Adrenal gland (tissue), 12 donors: Measurements from ENCODE around the gene NHS. TPM values are rescaled to one million over a fixed set of nuclear protein-coding genes. Genes with fewer than 3 reads are reported as not detected.
A peak's percentile ranks its signal among the peaks of the same experiment; 100 is the strongest.

Experiments
- DNase-seq, 7 donors: peaks; one replicate each; pipeline ENCODE4 v3.0.0-alpha.2; 2019 to 2020
- H3K27ac ChIP-seq, 5 donors: fragments of 200-600 bp; sonication (generic) in 4 of 5; 1 replicate in 3 of 5; 2 replicates in 2 of 5; pipeline versions ENCODE4 v1.5.1 to v1.8.0; 2016 to 2020; ENCODE audit warnings: mild to moderate bottlenecking in 1 of 5
- H3K27me3 ChIP-seq: fragments of 200-600 bp; 2 replicates; pipeline ENCODE4 v1.8.0; 2021
- H3K36me3 ChIP-seq, 2 donors: fragments of 200-600 bp; replicated peaks in 1 of 2; 1 replicate in 1 of 2; 2 replicates in 1 of 2; pipeline versions ENCODE4 v1.5.1 to v1.8.0; 2018 to 2022
- H3K4me1 ChIP-seq, 2 donors: fragments of 200-600 bp; replicated peaks in 1 of 2; 1 replicate in 1 of 2; 2 replicates in 1 of 2; pipeline versions ENCODE4 v1.5.1 to v1.8.0; 2018 to 2021
- H3K4me3 ChIP-seq, 4 donors: fragments of 200-600 bp; sonication (generic) in 3 of 4; one replicate each; pipeline ENCODE4 v1.5.1; 2016 to 2018
- H3K9me3 ChIP-seq, 3 donors: fragments of 200-600 bp; sonication (generic) in 1 of 3; replicated peaks in 1 of 3; 1 replicate in 2 of 3; 2 replicates in 1 of 3; pipeline versions ENCODE4 v1.5.1 to v1.8.0; 2016 to 2021
- CTCF ChIP-seq, 6 experiments: fragments of 450-650 bp in 4 of 6; fragments of 200-600 bp in 2 of 6; sonication (generic) in 1 of 6; IDR thresholded peaks; 1 replicate in 5 of 6; 2 replicates in 1 of 6; pipeline versions ENCODE4 v1.5.1 to v1.8.0; 2016 to 2021; ENCODE audit warnings: antibody characterized with exemption in 6 of 6, mild to moderate bottlenecking in 2 of 6, moderate library complexity in 1 of 6
- POLR2A ChIP-seq, 2 donors: fragments of 450-650 bp; IDR thresholded peaks; one replicate each; pipeline ENCODE4 v1.6.1; 2017; ENCODE audit warnings: antibody characterized with exemption in 2 of 2, mild to moderate bottlenecking in 2 of 2, moderate library complexity in 1 of 2
- WGBS, 4 donors: extraction: QIAGEN DNeasy Blood & Tissue Kit in 2 of 4; methylation state at CpG; one replicate each; pipeline versions ENCODE4 v1.1.5 to v1.1.7; 2013 to 2017; 5-methylcytosine and 5-hydroxymethylcytosine counted together
- intact Hi-C, 2 donors: fragments of 100-400 bp; cut with DNase I; formaldehyde crosslinking; loops; one replicate each; pipeline versions ENCODE4 v1.14.1 to v1.15.0; 2022 to 2023
- polyA plus RNA-seq, 3 donors: library from polyadenylated mRNA; stranded (reverse); fragments of 200-250 nt in 2 of 3; fragments of 350-450 nt in 1 of 3; fragmentation: Illumina TruSeq in 1 of 3; extraction: RNeasy Lipid Tissue Mini Kit (QIAGEN cat#74804) in 1 of 3; gene quantifications; one replicate each; pipeline ENCODE4 v1.2.3, GENCODE V29; 2013 to 2014
- total RNA-seq, 9 donors: library from RNA; depleted of rRNA in 4 of 9; stranded (reverse); fragments of >200 nt in 4 of 9; fragments of 120-200 nt in 1 of 9; fragmentation: NEBNext Ultra II Directional in 1 of 9; extraction: Animal tissue kit (Norgen Biotek cat#: 25700) in 1 of 9; gene quantifications; one replicate each; pipeline versions ENCODE4 v1.1.0 to v1.2.4, GENCODE V29; 2013 to 2023
- donor health status: healthy with polysubstance abuse.
- donor health status: Bipolar disorder and iron deficiency.
- donor health status: DM: yes; HTN: yes; CAD: no.
- donor health status: DM: no; HTN: no; CAD: no.
- donor health status: DM: no; HTN: no; CAD: no.
- donor health status: DM: yes; HTN: yes; CAD: no.

Gene NHS
- total and polyA plus RNA-seq, 12 donors = 4.4 to 12.5 (median 6.8) TPM

GRCh38 chrX:17596546-17597205, 221.7 kb downstream of the NHS start:
- no peak for DNase-seq
- Histone ChIP-seq H3K27me3 (no peaks in the 10 kb centered on the region), H3K27ac (no peak overlapping the region), H3K9me3 (no peaks in the 10 kb centered on the region), H3K4me1 (peaks cover 9 to 14% of the 10 kb centered on the region in 2 donors), H3K36me3 (no peaks in the 10 kb centered on the region), H3K4me3 (no peak overlapping the region)
- 72 to 85% (median 79%) methylated on average over 9 of the region's 9 CpGs for WGBS, 4 donors
- intact Hi-C loops = no loop called here
- TF ChIP-seq CTCF (IDR thresholded peaks at IDR 0.05) (no peak), POLR2A (IDR thresholded peaks at IDR 0.05) (no peak)

DNA sequence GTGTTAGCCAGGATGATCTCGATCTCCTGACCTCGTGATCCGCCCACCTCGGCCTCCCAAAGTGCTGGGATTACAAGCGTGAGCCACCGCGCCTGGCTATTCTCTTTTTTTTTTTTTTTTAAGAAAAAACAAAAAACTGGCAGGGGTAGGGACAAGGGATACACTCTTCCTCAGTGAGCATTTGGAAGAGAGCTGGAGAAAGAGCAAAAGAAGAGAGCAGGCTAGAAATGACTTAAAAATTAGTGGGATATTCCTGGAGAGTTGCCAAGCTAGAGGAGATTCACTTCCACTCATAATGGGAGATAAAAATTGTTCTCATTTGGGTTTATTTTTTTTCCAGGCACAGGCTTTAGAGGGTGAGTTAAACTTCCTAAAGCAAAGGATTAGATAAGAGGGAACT, 222.3 kb downstream of the NHS start:
- 59 to 78% (median 74%) methylated on average over 7 of the region's 7 CpGs for WGBS, 4 donors
- Histone ChIP-seq H3K27me3 (no peaks in the 10 kb centered on the region), H3K27ac (peak overlapping the region in 3 of 5 donors; percentile 10 to 52 (median 36)), H3K36me3 (no peaks in the 10 kb centered on the region), H3K4me1 (peaks cover 10 to 14% of the 10 kb centered on the region in 2 donors), H3K4me3 (no peak overlapping the region), H3K9me3 (no peaks in the 10 kb centered on the region)
- no peak for DNase-seq
- TF ChIP-seq CTCF (IDR thresholded peaks at IDR 0.05) (no peak), POLR2A (IDR thresholded peaks at IDR 0.05) (no peak)
- intact Hi-C loops = no loop called here

GRCh38 chrX:17597836-17598439, 222.9 kb downstream of the NHS start:
- Histone ChIP-seq H3K36me3 (no peaks in the 10 kb centered on the region), H3K27ac (peak overlapping the region in 3 of 5 donors; percentile 10 to 52 (median 36)), H3K4me3 (no peak overlapping the region), H3K9me3 (no peaks in the 10 kb centered on the region), H3K4me1 (peaks cover 7 to 14% of the 10 kb centered on the region in 2 donors), H3K27me3 (no peaks in the 10 kb centered on the region)
- intact Hi-C loops = no loop called here
- no peak for TF ChIP-seq POLR2A (IDR thresholded peaks at IDR 0.05)
- no peak for TF ChIP-seq CTCF (IDR thresholded peaks at IDR 0.05)
- WGBS, 4 donors = 32 to 50% (median 40%) methylated on average over 6 of the region's 6 CpGs
- DNase-seq = peak; percentile 66 to 92 (median 87)

DNA sequence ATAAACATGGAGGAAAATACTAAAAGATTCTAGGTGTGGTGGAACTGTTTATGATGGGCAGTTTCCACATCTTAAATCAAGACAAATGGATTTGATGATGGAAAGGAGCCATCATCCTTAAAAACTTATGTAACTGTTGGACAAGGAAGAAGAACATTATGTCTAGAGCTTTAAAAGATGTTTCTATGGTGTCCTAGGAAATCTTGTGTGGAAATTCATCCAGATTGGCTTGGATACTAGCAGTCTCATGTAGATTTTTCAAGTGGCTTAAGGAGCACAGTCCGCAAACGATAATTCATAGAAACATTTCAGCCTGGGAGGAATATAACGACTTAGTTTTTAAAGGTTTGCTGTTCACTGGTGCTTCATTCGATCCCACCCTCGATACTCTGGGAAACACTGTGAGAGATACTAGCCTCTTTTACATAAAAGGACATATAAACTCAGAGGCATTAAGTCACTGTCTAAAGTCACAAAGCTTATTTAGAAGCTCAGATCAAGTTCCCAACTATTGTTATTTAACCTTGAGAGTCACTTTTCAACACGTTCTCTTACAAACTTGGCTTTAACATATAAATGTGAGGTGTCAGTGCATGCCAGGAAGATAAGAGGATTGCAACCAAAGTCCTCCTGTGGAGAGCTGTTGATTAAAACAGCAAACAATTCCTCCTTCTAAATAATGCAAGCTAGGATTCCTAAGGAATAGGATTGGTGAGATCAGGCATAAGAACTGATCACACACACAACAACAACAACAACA, 226.6 kb downstream of the NHS start:
- Histone ChIP-seq H3K4me3 (no peak overlapping the region), H3K36me3 (no peaks in the 10 kb centered on the region), H3K4me1 (peaks cover 11 to 14% of the 10 kb centered on the region in 2 donors), H3K9me3 (no peaks in the 10 kb centered on the region), H3K27me3 (no peaks in the 10 kb centered on the region), H3K27ac (no peak overlapping the region)
- TF ChIP-seq CTCF (IDR thresholded peaks at IDR 0.05) = no peak
- TF ChIP-seq POLR2A (IDR thresholded peaks at IDR 0.05) = no peak
- 48 to 64% (median 61%) methylated on average over 3 to 6 of the region's 6 CpGs for WGBS, 4 donors
- no peak for DNase-seq
- intact Hi-C loops = no loop called here
